Measurements from ENCODE around the gene PTPRN2. TPM values are rescaled to one million over a fixed set of nuclear protein-coding genes. Genes with fewer than 3 reads are reported as not detected.

The PTPRN2 gene
- polyA plus RNA-seq, 1 donor: 5.7 TPM

DNA sequence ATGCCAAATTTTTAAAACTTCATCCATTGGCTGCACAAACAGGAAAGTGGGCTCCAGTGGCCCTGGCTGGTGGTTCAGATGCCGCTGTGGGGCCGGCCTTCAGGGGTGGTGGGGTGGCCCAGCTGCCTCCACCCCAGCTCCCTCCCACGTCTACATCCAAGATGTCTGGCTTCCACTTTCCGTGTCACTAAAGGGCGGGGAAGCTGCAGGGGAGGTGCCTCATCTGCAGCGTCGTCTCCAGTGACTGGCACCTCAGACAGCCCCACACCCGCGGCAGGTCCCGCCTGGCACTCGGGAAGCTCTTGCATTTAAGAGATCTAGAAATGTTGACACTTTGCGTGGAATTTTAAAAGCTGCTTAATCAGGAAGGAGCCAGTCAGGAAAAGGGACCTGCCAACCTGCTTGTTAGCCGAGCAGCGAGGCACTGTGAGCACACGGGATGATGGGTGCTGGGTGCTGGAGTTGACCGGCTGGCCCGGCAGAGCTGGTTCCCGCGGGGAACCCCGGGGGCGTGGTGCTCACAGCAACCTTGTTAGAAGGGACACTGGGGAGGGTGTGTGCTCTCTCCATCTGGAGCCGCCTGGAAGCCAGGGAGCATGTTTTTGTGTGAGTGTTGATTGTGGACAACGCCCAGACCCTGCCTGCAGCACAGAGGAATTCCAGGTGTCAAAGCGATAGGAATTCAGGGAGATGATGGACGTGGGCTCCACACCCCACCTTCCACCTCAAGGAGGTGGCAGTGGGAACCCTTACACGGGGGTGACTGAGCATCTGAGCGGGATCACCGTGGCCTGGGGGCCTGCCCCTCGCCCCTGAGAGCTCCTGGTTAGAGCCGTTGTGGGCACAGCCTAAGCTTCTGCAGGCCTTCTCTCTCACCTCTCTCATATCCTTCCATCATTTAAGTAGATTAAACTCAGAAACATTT is 320.5 kb downstream of the PTPRN2 start:
- DNase-seq: no peak

DNA sequence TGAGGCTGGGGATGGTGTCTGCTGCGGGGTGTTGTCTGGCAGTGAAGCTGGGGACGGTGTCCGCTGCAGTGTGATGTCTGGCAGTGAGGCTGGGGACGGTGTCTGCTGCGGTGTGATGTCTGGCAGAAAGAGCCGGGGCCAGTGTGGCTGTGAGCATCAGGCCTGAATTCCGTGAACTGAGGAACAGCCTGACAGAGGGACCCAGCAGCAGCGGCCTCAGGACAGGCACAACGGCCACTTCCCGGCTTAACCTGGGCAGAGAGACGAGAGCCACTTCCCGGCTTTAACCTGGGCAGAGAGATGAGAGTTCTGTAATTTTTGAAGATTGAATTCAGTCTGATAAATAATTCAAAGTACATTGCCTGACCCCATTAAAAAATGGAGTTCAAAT is 321.2 kb downstream of the PTPRN2 start:
- DNase-seq: no peak

DNA sequence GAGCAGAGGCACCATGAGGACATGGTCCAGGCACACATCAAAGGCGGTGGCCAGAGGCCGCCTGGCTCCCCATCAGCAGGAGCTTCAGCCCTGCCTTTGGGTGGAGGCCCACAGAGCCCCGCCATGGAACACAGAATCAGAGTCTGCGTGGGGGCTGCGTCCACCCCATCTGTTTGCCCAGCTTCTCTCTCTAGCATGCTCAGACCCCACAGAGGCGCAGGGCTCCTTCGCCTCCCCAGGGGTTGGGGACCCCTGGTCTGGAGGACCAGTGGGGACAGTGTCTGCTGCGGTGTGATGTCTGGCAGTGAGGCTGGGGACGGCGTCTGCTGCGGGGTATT is 321.9 kb downstream of the PTPRN2 start:
- DNase-seq: no peak

DNA sequence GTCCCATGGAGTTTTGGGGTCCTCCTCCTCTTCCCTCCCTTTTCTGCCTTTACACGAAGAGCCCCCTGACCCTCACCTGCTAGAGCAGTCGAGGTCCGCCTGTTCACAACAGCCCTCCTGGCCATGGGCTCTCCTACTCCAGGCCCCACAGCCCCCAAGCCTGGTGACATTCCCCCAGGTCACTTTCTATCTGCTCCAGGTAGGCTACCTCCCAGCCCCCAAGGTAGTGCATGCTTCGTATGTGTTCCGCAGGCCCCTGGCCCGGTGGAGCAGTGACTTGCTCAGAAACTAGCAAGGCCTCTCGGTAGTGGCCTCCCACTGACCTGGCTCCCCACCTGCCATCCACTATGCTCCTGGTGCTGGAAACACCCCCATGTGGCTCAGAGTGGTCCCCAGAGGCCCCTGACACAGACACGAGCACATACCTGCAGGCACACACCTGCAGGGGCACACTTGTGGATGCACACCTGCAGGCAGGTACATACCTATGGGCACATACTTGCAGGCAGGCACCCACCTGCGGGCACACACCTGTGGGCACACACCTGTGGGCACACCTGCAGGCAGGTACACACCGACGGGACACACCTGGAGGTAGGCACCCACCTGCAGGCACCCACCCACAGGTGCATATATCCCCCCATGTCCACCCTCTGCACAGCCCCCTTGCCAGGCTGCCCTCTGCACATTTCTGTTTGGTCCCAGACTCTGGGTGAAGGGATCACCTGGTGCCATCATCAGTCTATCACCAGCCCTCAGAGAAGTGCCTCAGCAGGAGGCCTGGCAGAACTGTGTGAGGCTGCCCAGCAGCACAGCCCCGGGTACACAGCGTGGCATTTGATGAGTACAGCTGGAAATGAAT is 322.5 kb downstream of the PTPRN2 start:
- DNase-seq: no peak

DNA sequence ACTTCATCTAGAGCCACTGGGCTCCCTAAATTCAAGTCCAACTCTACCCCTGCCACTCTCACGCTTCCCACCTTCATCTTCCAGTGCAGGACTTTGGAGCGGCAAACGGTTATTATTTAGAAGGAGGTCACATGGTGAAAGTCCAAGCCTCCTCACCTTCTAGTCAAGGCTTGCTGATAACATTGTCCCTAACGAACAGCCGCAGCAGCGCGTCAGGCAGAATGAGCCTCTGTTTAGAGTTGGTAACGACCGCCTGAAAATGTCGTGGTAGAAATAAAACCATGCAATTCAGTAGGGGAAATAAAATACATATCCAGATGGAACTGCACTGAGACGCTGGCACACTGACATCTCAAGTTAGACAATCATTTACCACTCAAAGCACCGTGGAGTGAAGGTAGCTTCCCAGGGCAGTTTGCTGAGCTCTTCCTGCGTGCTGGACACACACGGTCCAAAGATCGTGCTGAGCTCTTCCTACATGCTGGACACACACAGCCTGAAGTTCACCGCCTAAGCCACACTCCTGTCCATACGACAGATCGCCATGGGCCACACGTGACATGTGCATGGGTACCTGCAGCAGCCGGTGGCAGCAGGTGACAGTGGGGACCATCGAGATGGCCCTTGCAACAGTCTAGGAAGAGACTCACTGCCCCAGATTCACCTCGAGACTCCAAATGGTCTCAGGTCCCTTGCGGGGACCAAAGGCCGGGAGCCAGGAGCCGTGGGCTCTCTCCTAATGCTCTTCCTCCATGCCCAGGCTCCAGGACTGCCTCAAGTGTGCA is 323.5 kb downstream of the PTPRN2 start:
- no peak for DNase-seq

DNA sequence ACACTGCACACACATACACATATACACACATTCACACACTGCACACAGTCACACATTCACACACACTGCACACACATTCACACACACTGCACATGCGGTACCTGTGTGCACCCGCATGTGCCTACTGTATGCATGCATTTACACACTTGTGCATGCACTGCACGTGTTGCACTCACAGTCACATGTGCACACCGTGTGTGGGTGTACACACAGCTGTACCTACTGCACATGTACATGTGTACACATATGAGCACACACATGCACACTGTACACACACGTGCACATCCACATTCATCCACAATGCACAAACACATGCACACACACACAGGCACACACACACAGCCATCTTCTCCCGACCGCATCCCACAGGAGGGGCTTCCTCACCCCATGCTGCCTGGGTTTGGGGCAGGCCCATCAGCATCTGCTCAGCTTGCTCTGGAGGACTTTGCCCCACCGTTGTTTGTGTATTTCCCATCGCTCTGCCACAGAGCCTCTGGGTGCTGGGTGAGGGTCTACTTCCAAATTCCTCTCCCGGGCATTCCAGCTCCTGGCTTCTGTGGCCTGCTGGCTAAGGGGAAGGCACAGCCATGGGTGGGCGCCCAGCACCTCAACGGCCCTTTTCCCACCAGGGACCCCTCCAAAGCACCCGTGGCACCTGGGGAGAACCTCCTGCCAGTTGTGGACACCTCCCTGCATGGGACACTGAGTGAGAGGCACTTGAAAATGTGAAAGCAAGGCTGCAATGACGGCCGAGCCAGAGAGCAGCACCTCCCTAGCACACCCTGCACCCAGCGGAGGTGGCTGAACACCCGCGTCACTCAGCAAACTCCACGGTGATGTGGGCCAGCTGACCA is 324.3 kb downstream of the PTPRN2 start:
- DNase-seq: no peak

DNA sequence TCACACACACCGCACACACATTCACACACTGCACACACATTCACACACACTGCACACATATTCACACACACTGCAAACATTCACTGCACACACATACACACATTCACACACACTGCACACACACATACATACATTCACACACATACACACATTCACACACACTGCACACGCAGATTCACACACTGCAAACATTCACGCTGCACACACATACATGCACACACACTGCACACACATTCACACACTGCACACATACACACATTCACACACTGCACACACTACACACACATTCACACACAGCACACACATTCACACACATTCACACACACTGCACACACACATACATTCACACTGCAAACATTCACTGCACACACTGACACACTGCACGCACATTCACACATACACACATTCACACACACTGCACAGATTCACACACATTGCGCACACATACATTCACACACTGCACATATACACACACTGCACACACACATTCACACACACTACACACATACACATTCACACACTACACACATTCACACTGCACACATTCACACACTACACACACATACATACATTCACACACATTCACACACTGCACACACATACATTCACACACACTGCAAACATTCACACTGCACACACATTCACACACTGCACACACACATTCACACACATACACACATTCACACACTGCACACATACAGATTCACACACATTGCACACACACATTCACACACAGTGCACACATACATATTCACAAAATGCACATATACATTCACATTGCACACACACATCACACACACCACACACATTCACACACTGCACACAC is 325.1 kb downstream of the PTPRN2 start:
- DNase-seq: no peak

DNA sequence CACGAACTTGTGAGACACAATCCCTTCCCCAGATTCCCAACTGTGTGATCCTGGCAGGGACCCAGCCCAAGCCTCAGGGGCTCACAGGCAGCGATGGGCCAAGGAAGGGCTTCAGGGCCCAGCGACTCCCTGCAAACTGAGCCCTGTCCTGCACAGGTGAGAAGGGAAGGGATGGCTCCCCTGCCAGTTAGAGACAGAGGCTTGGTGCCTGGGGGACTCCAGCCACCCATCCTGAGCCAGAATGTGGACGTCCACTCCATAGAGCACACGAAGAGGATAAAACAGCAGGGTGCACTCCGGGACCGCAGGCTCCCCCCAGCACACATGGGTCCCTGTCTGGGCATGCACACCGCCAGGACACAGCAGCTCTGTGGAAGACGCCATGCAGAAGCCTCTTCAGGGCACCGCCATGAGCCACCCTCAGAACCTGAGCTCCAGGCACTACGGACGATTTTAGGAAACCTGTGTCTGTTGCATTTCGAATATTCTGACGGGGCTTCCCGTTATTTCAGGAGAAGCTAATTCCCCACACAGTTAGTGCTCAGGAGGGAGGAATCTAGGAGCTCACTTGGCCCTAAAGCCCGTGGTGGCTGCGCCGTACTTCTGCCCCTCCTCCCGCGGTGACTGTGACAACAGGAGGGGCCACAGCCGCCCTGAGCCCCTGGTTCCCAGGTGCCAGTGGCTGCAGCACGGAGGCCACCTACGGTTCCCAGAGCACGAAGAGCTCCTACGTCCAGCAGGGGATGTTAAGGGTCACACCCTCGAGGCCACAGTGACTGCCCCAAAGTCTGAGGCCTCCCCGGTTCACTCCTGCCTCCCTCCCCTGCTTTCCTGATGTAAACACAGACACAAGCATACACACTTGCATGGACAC is 326.0 kb downstream of the PTPRN2 start:
- DNase-seq: no peak

DNA sequence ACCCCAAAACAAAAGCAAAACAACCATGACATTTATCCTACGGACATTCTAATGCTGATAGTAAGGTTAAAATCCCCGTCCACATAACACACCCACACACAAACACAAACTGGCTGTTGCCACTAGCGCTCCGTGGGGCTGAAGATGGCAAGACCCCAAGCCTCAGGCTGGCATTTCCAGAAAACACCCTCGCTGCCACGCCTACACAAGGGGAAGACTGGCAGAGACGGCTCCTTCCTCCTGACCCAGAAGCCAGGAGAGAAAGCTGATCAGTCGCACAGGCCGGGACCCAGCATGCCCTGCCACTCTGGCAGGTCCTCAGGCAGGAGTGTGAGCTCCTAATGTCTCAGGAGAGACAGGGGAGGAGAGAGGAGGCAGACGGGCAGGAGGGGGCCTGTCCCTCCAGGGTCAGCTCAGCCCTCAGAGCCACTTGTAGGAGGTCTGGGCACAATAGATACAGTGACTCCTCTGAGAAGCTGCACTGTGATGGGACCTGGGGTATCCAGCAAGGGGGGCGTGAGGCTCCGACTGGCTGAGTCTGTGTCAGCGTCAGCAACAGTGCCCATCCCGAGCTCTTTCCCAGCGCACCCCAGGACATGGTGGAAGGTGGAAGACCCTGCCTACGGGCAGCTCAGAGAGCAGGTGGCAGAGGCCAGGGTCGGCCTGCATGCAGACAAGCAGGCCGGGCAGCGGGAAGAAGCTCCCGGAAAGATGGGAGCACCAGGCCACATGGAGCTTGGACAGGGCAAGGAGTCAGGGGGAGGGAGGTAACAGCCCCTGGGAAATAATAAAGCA is 326.9 kb downstream of the PTPRN2 start:
- DNase-seq: no peak

DNA sequence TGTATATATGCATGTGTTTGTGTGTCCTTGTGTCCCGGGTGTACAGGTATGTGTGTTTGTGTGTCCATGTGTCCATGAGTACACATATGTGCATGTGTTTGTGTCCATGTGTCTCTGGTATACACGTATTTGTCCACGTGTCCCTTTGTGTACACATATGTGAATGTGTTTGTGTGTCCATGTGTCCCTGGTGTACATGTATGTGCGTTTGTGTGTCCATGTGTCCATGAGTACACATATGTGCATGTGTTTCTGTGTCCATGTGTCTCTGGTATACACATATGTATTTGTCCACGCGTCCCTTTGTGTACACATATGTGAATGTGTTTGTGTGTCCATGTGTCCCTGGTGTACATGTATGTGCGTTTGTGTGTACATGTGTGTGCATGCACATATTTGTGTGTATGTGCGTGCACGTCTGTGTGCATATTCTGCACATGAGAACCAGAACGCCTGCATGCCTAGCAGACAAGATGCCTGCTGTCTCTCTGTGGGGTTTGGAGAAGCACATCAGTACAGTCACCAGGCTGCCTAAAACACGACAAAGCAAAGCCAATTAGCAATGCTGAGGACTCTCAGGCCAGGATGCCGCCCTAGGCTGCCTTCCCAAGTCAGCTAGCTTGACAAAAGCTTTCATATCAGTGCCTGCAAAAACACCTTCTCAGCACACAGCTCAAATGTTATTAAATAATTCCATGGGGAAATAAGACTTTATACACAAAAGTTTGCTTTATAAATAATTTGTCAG is 327.8 kb downstream of the PTPRN2 start:
- DNase-seq: no peak

DNA sequence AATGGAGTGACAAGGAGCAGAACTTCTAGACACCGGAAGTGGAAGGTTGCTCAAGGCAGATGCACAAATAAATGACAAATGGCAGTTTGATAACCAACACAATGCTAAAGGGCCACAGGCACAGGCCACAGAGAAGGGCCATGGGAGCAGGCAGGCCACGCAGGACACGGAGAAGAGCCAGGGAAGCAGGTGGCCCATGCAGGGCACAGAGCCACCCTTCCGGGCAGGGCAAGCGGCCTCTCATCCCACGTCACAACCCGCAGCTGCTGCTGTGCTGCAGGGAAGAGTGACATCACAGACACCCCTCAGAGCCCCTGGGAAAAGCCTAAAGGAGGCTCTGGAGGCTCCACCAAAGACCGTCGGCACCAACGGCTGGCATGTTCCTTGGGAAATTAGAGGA is 328.5 kb downstream of the PTPRN2 start:
- DNase-seq: no peak

DNA sequence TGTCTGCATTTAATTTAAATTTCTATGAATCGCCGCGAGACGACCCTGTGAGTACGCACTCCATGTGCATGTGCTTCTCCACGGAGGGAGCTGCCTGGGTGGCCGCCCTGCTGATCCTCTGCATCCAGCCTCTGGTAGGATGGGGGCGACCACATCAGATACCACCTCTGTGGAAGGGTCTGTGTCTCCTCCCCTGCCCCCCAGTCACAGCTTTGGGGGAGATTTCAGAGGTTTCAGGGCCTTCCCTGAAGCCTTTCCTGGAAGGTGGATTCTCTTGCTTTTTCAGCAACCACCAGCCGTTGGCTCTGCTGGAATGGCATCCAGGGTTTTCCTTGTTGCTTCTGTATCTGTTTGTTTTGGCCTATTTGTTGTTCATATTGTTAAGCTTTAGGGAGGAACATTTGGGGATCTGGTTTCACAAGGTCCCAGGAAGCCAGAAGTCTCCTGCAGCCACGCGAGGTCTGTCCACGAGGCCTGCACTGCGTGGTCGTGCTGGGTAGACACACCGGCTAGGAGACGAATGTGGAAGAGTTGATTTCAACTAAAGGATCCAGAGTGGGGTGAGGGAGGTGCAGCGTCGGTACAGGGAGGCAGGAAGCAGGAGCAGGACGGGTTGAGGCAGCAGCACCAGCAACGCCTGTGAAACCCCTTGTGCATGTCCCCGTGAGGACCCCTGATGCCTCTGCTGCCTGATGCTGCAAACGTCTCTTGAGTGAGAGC is 329.1 kb downstream of the PTPRN2 start:
- no peak for DNase-seq

DNA sequence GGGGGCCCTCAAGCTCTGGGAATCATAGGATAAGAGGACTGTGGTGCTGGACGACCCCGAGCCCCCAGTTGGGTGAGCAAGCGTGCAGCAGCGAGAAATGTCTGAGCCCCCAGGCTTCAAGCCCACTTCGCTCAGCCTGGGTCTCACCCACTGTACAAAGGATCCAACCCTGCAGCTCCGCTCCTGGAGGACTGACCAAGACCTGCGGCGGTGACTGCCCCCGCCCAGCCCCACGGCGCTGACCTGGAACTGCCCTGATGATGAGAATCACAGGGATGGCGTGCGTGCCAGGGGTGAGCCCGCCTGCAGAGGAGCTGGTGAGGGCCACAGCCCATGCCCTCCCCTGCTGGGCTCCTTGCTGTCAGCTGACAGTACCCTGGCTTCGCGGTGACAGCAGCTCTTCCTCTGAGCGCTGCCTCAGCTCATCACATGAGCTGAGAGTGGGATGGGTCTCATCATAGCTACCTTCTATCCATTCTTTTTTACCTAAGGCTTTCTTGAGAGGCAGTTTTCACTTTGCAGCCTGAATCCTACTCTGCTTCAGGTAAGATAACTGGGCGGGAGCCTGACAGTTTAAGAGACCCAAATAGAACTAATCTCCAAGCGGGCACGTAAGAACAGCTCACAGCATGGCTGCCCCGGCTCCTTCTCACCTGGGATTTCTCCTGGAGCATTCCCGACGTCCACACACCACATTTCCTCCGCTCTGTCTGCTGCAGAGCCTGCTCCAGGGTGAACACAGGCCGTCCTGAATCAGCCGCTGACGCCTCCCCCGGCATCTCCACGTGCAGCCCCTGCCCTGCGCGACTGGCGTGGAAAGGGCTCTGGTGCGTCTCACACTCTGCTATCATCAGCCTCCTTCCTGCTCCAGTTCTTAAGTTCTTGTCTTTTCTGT is 329.9 kb downstream of the PTPRN2 start:
- no peak for DNase-seq

DNA sequence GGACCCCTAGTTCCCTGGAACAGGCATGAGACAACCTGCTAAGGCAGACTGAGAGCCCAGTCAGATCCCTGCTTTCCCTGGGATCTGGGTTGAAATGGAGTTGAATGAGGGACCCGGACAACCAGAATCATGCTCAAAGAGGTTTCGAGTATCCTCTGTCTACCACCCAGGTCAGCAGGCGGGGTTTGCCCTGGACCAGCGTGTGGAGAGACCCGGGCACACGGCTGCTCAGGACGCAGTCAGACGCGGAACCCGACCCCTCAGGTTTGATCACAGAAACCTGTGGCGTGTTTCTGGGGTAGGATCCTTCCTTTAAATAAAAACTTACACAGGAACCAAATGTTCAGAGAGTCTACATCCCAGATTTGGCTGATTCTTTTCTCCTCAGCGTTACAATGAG is 330.6 kb downstream of the PTPRN2 start:
- no peak for DNase-seq

DNA sequence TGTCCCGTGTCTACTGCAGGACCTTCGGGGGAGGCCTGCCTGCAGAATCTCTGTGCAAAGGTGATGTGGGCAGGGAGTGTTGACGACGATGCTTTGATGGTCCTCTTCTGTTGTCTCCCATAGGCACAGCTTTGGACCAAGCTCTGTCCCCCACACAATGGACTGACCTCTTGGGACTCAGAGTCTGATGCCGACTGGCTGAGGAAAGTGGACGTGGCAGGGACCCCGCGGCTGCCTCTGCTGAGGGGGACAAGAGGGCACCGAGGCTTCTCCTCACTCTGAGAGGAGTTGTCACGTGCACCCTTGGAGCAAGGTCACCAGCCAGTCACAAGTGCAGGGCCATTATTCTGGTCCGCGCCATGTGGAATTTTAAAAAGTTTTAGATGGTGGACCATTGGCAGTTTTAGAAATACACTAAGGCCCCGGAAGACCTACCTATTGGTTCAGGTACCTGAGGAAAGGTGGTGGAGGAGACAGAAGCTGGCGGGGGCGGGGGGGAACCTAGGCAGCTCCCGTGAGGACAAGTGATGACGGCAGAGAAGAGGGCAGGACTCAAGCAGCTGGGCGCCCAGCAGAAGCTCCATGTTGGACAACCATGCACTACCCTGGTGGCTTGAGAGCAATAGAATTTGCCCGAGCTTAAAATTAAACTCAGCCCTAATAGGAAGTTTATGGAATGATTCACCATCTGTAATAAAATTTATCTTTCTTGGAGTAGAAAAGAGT is 331.4 kb downstream of the PTPRN2 start:
- DNase-seq: no peak

All from left kidney (tissue), 2 donors.